Right kidney (tissue), 1 donor: ENCODE results near the gene L3MBTL2.

ENCODE experiments used
- DNase-seq: peaks from one replicate; pipeline ENCODE4 v3.0.0-alpha.2; 2016

Gene L3MBTL2

DNA sequence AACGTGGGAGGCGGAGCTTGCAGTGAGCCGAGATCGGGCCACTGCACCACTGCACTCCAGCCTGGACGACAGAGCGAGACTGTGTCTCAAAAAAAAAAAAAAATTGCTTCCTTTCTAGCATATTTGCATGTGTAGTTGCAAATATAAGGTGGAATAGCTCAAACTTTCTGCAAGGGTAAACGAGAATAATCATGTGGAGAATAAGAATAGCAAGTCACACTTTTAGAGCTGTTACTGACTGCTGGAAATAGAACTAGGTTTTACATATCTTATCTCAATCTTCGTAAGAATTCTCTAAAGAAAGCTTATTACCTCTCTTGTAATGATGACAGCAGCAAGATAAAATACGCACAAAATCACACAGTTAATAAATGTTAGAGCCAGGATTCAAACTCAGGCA is 1.6 kb downstream of the L3MBTL2 start:
- DNase-seq = no peak

DNA sequence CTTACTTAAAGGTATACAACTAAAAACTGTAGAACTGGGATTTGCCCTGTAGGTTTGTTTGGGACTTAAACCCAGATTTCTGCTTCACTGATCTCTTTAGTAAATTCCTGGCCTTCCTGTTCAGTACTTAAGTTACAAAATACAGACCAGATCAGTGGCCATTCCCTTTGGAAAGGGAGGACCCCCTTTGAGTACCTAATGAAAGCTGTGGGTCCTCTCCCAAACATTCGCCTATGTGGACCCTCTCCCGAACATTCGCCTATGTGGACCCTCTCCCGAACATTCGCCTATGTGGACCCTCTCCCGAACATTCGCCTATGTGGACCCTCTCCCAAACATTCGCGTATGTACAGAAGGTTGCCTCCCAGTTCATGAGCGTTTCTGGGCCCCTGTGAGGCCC is 10.3 kb downstream of the L3MBTL2 start:
- no peak for DNase-seq

DNA sequence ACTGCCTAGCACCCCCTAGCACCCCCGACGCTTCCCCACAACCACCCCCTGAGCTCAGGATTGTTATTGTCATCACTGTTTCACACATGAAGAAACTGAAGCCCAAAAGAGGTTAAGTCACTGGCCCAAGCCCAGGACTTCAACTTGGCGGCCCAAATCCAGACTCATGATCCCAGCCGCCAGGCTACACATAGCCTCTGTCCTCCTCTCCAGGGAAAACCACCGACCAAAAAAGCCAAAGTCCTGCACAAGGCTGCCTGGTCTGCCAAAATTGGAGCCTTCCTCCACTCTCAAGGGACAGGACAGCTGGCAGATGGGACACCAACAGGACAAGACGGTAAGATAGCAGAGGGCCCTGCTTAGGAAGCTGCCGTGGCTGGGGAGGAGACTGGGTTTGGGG is 10.8 kb downstream of the L3MBTL2 start:
- DNase-seq = no peak

DNA sequence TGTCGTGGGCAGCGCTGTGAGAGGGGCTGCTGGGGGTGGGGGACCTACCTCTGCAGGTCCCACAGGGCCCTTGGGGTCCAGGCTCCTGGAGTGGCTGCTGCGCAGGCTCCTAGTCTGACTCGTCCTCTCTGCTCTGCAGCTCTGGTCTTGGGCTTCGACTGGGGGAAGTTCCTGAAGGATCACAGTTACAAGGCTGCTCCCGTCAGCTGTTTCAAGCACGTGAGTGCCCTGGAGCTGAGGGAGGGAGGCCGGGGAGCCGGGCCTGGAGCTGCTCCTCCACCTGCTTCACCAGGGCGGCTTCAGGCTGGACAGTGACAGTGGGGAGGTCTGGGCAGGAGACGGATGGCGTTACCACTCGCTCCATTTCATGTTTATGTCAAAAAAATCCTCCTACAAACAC is 11.9 kb downstream of the L3MBTL2 start:
- DNase-seq = no peak

DNA sequence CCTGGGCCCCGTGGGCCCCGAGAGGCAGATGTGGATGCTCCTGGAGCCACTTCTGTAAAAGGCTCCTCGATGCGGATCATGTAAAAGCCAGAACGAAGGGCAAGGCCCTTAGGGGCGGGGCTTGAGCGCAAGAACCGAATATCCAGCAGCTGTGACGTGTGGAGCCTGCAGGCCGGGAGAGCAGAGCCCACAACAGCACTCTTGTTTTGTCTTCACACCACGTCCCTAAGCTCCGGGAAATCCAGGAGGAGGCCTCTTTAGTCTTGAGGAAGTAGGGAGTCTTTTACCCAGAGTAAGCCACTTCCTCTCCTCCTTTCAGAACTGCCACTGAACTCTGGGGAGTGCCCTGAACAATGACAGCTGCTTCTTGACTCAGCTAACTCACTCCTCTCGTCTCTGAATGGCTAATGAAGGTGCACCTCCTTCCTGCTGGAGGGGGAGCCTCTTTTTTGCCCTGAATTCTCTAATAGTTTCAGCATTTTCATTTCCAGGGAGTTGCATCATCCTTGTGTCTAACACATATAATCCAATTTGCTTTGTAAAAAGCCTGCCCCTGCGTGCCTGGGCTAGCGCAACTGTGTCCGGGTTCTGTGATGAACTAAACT is 12.5 kb downstream of the L3MBTL2 start:
- DNase-seq = peak; percentile 46

DNA sequence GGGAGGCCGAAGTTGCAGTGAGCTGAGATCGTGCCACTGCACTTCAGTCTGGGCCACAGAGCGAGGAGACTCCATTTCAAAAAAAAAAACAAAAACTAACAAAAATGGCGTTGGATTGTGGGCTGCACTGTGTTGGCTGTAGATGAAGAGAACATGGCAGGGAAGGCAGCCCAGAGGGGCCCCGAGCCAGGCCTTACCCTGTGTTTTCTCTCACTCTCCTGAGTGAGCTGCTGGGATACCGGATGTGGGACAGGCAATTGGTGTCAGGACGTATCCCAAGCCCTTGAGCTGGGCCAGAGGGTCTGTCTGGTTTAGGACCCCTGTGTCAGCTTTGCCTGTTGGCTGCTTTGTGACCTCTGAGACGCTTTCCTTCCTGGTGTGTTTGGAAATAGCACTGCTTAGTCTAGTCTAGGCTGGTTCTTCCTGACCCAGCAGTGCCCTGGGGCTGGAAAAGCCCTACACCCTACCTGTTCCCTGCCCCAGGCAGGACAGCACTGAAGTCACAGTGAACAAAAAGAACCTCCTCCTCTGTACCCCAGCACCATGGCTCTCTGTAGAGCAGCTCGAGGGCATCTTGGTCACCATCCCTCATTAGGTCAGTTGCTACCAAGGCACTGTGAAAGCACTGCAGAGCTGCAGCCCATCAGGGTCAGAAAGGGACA is 17.9 kb downstream of the L3MBTL2 start:
- no peak for DNase-seq

DNA sequence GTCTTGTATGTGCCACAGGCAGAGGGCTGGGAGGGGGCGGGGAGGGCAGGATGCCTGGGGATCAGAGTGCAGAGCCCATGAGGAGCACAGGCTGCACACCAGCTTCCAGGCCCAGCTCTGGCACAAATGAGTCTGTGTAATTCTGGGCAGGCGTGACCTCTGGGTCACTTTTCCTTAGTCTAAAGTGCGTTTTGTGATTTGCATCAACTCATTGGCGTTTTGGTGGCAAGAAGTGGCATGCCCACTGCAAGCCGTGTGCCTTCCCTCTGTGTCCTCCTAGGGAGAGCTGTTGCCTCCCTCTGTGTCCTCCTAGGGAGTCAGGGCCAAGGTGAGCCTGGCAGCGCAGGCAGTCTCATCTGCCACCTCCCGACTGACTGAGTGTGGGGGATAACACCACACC is 18.4 kb downstream of the L3MBTL2 start:
- no peak for DNase-seq

DNA sequence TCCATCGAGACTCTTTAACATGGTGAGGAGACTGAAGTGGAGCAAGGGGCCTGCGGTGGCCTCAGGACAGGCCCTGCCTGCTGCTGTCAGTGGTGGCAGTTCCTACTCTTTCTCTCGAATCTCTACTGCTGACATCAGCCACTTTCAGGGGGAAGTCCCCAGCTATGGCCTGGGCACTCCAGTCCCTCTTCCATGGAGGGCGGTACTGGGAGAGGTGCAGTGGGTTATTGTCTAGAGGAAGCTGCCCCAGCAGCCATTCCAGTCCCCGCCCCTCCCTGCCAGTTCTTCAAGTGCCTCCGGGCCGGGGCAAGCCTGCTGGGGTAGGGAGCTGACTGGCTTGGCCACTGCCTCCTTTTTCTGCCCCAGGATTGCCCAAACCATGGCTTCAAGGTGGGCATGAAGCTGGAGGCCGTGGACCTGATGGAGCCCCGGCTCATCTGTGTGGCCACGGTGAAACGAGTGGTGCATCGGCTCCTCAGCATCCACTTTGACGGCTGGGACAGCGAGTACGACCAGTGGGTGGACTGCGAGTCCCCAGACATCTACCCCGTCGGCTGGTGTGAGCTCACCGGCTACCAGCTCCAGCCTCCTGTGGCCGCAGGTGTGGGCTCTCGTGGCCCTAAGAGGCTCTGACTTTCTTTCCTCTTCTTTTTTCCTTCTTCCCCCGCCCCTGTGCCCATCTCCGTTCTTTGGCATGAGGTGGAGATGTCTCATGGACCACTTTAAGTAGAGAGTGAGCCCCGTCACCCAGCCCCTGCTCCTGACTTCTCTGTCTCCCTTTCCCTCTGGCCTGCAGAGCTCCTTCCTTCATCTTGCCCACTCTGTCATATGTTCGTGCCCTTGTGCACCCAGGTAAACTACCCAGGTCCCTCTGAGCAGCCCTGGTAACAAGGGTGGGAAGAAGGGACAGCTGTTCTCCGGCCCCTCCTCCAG is 21.9 kb downstream of the L3MBTL2 start:
- no peak for DNase-seq

DNA sequence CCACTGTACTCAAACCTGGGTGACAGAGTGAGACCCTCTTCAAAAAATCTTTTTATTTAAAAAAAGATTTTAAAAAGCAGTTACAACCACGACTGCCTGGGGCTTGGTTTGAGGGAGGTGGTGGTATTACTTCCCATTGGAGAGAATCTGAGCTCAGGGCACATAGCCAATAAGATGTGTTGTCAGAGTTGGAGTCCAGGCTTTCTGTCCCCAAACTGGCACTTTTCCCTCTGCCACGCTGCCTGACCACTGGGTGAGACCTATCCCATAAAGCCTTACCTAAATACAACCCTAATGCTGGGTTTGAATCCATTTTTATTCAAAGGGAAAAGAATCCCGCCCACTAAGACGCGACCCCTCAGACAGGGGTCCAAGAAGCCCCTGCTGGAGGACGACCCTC is 24.1 kb downstream of the L3MBTL2 start:
- DNase-seq = no peak

DNA sequence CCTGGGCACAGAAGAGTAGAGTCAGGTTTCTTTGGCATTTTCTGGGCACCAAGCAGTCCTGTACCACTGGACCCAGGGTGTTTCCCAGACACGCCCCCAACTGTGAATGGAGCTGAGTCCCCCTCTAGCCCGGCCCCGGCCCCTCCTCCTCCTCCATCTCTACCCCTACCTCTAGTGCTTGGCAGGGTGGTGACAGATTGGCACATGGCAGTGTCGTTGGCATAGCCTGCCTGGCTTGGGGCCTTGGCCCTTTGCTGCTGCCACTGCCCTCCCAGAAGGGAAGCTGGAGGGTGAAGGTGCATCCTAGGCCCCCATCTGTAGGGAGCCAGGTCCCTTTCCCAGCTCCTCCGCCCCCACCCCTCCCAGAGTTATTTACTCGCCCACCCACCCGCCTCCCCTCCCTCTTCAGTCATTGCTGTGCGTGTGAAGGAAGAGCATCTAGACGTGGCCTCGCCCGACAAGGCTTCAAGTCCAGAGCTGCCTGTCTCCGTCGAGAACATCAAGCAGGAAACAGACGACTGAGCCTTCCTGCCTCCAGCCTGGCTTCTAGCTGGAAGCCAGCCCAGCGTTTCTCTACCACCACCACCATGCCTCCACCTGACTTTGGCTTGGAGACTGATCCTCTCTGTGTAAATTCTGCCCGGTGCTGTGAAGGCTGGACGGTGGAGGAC is 24.8 kb downstream of the L3MBTL2 start:
- DNase-seq = no peak

DNA sequence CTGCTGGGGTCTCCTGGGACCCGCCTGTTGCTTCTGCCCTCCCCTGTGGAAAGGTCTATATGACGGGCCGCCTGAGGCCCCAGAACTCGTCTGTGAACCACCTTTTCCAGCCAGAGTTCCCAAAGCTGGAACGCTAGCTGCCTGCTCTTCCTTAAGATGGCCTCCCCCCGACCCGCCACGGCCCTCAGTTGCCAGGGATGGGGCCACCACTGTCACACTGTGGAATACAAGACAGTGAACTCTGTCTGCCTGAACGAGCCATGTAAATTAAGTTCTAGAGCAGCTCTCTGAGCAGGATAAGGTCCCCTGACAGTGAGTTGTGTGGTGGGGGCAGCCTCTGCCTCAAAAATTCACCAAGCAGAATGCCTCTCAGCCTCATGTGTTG is 25.3 kb downstream of the L3MBTL2 start:
- no peak for DNase-seq

DNA sequence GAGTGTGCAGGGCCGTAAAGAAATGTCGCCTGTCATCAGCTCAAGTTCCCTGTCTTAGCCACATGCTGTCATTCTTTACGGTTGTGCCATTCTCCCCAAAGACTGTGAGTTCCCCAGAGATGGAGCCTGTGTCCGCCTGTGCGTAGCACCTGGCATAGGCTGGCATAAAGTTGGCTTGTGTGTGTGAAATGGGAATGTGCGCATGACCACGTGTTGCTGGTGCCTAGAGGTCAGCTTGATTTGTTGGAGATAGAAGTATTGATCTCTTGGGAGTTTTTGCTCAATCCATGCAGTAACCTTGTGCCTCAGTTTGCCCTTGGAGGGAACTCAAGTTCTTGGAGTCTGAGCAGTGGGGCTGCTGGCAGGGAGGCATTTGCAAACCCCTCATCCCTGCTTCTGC is 26.3 kb downstream of the L3MBTL2 start:
- no peak for DNase-seq

DNA sequence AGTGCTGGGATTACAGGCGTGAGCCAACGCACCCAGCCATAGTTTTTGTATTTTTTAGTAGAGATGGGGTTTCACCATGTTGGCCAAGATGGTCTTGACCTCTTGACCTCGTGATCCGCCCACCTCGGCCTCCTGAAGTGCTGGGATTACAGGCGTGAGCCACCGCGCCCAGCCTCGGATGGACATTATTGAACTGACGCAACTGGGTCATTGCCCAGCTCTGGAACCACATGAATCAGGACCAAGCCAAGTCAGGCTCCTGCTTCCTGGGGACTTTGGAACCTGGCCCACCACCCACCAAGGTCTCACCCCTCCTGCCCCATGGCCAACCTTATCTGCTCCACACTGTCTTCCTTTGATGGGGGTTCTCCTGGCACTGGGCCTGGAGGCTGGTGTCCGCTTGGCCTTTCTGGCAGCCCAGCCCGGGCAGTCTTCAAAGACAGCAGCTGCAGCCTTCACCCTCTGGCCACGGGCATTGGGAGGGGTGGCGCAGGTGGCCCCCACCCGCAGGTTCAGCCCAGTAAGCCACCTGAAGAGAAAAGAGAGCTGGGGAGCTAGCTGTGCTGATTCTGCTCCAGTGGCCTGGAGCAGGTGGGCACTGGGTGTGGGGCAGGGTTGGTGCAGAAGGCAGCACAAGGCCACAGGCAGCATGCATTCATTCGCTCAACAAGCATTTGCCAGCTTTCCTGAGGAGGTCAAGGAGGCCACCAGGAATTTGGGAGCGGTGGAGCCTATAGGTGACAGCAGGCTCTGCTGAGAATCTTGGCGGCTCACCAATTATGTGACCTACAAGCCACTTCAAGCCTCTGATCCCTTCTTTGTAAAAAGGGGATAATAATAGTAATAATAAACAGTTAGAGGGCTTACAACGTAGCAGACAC is 29.9 kb downstream of the L3MBTL2 start:
- no peak for DNase-seq

DNA sequence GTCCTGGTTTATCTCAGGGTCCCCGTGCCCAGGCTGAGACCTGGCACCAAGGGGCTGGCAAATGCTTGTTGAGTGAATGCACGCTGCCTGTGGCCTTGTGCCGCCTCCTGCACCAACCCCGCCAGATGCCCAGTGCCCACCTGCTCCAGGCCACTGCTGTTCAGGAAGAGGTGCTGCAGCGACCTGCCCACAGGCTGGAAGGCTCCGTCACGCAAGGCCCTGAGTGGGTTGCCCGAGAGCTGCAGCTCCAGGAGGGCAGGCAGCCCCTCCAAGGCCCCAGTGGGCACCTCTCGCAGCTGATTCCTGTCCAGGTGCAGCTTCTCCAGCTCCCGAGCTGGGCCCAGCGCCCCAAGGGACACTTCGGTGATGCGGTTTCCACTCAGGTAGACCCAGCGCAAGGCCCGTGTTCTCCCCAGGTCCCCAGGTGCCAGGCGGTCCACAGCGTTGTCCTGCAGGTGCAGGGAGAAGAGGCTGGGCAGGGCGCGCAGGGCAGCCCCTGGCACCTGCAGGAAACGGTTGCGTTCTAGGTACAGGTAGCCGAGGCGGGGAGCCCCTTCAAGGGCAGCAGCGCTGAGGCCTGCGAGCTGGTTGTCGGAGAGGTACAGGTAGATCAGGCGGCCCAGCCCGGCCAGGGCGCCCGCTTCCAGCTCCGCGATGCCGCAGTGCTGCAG is 32.1 kb downstream of the L3MBTL2 start:
- DNase-seq = no peak

DNA sequence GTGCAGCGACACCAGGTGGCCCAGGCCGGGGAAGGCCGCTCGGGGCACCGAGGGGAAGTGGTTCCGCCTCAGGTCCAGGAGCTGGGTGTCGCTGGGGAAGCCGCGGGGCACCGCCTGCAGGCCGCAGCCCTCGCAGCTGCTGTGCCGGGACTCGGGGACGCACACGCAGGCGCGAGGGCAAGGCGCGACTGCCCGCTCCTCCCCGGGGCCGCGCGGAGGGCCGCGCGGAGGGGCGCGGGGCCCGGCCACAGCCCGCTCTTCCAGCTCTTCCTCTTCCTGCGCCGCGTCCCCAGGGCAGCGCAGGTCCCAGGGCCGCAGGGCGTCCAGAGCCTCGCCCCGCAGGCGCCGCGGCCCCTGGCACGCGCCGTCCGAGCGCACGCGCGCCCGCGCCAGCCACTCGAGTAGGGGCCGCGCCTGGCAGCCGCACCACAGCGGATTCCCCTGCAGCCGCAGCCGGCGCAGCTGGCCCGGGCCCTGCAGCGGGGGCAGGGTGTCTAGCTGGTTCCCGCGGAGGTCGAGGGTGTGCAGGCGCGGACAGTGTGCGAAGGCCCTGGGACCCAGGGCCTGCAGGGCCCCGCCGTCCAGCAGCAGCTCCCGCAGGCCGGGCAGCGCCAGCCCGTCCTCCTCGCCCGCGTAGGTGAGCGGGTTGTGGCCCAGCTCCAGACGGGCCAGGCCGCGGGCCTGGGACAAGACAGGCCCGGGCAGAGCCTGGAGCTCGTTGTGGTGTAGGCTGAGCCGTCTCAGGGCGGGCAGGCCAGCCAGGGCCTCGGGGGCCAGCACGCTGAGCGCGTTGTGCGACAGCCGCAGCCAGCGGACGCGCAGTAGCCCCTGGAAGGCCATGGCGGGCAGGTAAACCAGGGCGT is 32.8 kb downstream of the L3MBTL2 start:
- DNase-seq = peak; percentile 80

DNA sequence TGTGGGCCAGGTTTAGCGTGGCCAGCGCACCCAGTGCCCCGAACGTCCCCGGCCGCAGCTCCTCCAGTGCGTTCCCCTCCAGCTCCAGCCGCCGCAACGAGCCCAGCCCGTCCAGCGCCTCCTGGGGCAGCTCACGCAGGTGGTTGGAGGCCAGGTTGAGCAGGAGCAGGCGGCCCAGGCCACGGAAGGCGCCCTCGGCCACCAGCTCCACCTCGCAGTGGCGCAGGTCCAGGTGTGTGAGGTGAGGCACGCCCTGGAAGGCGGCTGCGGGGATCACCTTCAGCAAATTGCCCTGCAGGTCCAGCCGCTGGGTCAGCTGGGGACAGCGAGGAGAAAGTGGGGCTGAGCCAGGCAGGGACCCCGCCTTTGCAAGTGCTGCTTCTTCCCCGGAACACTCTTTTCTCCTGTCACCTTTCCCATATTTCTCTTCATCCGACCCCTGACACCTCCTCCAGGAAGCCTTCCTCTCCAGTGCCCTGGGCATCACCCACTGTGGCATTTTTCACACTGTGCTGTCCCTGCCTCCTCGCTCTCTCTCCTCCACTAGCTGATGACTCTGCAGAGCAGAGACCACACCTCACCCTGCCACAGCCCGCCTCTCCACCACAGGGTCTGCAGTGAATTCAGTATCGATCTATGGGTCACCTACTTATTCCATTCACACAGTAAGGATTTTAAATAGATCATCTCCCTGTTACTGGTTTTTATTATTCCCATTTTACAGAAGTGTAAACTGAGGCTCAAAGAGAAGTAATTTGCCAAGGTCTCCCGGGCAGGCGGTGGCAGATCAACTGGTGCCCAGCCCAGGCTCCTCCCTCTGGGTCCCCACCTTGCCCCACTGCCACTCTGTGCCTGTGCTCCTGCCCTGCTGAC is 33.7 kb downstream of the L3MBTL2 start:
- DNase-seq = no peak

DNA sequence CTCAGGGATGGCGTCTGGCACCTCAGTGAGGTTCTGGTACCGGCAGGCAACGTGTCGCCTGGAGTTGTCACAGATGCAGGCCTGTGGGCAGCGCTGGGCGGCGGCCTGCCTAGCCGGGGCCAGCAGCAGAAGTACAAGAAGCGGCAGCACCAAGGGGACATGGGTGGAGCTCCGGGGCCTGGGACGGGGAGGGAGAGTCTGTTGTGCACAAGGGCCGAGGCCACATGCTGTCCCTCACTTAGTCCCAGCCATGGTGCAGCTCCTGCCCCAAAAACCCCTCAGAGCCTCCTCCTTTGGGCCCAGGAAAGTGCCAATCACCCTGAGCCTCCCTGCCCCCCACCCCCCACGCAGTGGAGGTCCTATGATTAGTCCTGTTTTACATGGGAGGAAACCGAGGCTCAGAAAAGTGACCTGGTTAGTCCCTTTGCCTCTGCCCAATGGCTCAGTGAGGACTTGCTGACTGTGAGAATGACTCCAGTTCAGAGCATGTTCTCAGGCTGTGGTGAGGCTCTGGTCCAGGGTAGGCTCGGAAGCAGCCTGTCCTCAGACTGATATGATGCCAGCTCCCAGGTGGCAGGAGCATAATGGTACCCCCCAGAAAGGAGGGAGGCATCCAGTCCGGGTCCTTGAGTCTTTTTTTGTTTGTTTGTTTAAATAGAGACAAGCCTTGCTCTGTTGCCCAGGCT is 34.5 kb downstream of the L3MBTL2 start:
- DNase-seq = no peak

DNA sequence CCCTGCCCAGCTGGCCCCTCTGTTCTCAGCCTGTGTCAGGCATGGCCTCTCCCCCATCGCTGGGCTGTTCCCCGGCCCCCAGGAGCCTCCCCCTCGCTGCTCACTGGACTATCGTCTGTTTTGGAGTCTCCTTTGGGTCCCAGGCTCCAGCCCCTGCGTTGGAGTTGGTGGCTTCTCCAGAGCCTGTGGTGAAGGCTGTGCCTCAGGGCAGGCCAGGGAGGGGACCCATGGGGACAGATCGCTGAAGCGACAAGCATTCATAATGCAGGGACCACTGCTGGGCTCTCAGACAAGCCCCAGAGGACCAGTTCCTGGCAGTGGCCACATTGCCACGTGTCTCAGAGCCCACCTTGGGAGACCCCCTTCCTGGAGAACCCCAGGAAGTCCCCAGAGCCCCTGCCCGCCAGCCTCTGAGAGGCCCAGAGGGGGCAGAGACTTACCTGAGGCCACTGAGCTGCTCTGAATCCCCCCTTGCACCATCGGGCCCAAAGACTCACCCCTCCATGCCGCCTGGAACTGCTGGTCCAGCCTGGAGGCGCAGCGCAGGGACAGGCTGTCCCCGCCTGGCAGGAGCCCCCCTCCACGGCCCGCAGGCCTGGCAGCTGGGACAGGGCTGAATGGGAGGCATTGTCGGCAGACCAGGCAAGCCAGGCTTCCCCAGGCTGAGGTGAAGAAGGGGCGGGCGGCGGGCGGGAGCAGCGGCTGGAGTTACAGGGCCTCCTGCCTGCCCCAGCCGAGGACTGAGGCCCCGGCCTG is 35.4 kb downstream of the L3MBTL2 start, which contains the start of gene CHADL:
Gene CHADL (minus strand): TSS at position 555 of the 756 bp plus-strand sequence. CDS start 50 bp downstream, at position 505.
- DNase-seq = peak; percentile 39
